ENCODE measurements around the gene SZT2.

SZT2 gene

DNA sequence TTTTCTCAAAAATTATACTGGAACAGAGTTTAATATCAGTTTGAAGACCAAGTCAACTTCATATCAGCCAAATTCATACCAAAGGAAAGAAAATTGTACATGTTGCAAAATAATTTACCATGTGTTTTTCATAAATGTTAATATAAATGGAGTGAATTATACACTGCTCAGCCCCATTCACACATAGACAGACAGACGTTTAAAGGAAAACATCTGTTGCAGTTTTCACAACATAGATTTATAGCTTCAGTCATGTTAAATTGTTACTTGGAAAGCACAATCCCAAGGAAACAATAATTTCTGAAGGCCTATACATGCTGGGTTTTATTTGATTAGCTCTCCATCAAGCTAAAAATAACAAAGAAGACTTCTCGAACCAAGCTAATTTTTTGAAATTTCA lies 91.8 kb downstream of the SZT2 start:
- DNase-seq (ENCODE audit: low read depth), result no peak
- no peak for TF ChIP-seq CTCF (conservative IDR thresholded peaks at IDR 0.05; ENCODE audit: low read depth, low read length)
- H3K4me3 ChIP-seq (ENCODE audit: low read length), result no peak overlapping the region

DNA sequence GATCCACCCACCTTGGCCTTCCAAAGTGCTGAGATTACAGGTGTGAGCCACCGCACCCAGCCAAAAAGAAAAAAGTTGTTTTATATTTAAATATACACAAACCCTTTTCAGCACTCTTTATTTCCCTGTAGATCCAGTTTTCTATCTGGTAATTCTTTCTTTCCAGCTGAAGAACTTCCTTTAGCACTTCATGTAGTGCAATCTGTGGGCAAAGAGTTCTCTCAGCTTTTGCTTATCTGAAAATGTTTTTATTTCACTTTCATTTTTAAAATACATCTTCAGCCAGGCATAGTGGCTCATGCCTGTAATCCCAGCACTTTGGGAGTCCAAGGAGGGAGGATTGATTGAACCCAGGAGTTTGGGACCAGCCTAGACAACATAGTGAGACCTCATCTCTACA lies 92.5 kb downstream of the SZT2 start:
- no peak overlapping the region for H3K4me3 ChIP-seq (ENCODE audit: low read length)
- TF ChIP-seq CTCF (conservative IDR thresholded peaks at IDR 0.05; ENCODE audit: low read depth, low read length), result no peak
- no peak for DNase-seq (ENCODE audit: low read depth)

- H3K4me3 ChIP-seq (ENCODE audit: low read length), result no peak overlapping the region
- DNase-seq (ENCODE audit: low read depth), result no peak
- no peak for TF ChIP-seq CTCF (conservative IDR thresholded peaks at IDR 0.05; ENCODE audit: low read depth, low read length)
These were observed 94.7 kb downstream of the SZT2 start for GRCh38 chr1:43484367-43484766.

GRCh38 chr1:43488165-43488564 lies 98.5 kb downstream of the SZT2 start:
- no peak for DNase-seq (ENCODE audit: low read depth)
- no peak for TF ChIP-seq CTCF (conservative IDR thresholded peaks at IDR 0.05; ENCODE audit: low read depth, low read length)
- no peak overlapping the region for H3K4me3 ChIP-seq (ENCODE audit: low read length)

DNA sequence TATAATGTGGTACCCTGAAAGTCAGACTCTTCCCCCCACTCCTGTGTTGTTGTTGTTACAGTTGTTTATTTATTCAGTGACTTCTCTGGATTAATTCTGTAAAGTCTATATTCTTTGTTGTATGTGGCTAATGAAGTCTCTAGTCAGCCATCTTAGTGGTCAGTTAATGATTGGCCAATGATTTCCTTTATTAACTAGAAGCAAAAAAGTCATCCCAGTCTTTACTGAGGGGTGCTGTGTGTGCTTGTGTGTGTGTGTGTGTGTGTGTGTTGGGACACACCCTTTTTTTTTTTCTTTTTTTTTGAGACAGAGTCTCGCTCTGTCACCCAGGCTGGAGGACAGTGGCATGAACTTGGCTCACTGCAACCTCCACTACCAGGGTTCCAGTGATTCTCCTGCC lies 101.4 kb downstream of the SZT2 start:
- DNase-seq (ENCODE audit: low read depth), result no peak
- TF ChIP-seq CTCF (conservative IDR thresholded peaks at IDR 0.05; ENCODE audit: low read depth, low read length), result no peak
- no peak overlapping the region for H3K4me3 ChIP-seq (ENCODE audit: low read length)

- TF ChIP-seq CTCF (conservative IDR thresholded peaks at IDR 0.05; ENCODE audit: low read depth, low read length), result no peak
- H3K4me3 ChIP-seq (ENCODE audit: low read length), result no peak overlapping the region
- DNase-seq (ENCODE audit: low read depth), result no peak
These were observed 103.1 kb downstream of the SZT2 start for GRCh38 chr1:43492826-43493225.

- DNase-seq (ENCODE audit: low read depth), result no peak
- H3K4me3 ChIP-seq (ENCODE audit: low read length), result no peak overlapping the region
- no peak for TF ChIP-seq CTCF (conservative IDR thresholded peaks at IDR 0.05; ENCODE audit: low read depth, low read length)
These were observed 104.2 kb downstream of the SZT2 start for GRCh38 chr1:43493661-43494450.

Measured in retinal pigment epithelial cell (primary cell).